ENCODE results near the gene TF.

- no peak for TF ChIP-seq EZH2 (IDR thresholded peaks at IDR 0.05; ENCODE audit: low read length)
- TF ChIP-seq, protein P1, sequence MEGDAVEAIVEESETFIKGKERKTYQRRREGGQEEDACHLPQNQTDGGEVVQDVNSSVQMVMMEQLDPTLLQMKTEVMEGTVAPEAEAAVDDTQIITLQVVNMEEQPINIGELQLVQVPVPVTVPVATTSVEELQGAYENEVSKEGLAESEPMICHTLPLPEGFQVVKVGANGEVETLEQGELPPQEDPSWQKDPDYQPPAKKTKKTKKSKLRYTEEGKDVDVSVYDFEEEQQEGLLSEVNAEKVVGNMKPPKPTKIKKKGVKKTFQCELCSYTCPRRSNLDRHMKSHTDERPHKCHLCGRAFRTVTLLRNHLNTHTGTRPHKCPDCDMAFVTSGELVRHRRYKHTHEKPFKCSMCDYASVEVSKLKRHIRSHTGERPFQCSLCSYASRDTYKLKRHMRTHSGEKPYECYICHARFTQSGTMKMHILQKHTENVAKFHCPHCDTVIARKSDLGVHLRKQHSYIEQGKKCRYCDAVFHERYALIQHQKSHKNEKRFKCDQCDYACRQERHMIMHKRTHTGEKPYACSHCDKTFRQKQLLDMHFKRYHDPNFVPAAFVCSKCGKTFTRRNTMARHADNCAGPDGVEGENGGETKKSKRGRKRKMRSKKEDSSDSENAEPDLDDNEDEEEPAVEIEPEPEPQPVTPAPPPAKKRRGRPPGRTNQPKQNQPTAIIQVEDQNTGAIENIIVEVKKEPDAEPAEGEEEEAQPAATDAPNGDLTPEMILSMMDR (optimal IDR thresholded peaks at IDR 0.05 in 1 of 3, IDR thresholded peaks at IDR 0.05 in 1 of 3, conservative IDR thresholded peaks at IDR 0.05 in 1 of 3; ENCODE audit: extremely low read depth in 1 of 3, insufficient read depth in 2 of 3, low read length in 3 of 3) = no peak
Measured at GRCh38 chr3:133777807-133778568, 31.8 kb downstream of the TF start.
